HCT116 (cell line): ENCODE measurements around the gene STMP1. TPM values are rescaled to one million over a fixed set of nuclear protein-coding genes. Genes with fewer than 3 reads are reported as not detected.

Experiments used
- ATAC-seq: fragments of 200-7000 bp; cut with Tn5 transposase; 2 replicates; pipeline ENCODE4 v1.9.1; 2020; ENCODE audit warnings: mild to moderate bottlenecking, moderate library complexity
- BruUV-seq: library from RNA; stranded (reverse); fragments of 400-500 nt; replicated peaks from 2 replicates; lab custom pipeline; 2021; lab: Mats Ljungman, UMichigan
- CTCF ChIA-PET: fragments of 300-600 bp; sonication (Branson Sonifier 250); formaldehyde crosslinking; loops from one replicate; lab custom pipeline; 2021; ENCODE audit warnings: antibody characterized with exemption; lab: Charles Lee
- POLR2A ChIA-PET: fragments of 300-600, 350-600 bp; sonication (Branson Sonifier 250); formaldehyde crosslinking; loops from one replicate; lab custom pipeline; 2021; ENCODE audit warnings: antibody characterized with exemption; lab: Charles Lee
- RAD21 ChIA-PET, 2 experiments: fragments of 300-600 bp; sonication (Branson Sonifier 250); formaldehyde crosslinking; loops; one replicate each; lab custom pipeline; 2023; ENCODE audit warnings: low total read pairs in 2 of 2; ENCODE audit not compliant: uncharacterized antibody in 2 of 2, unreplicated experiment in 2 of 2, low non-redundant PET in 1 of 2; lab: Charles Lee
- DNase-seq: peaks from one replicate; pipeline ENCODE4 v3.0.0-alpha.2; 2010; ENCODE audit warnings: low read depth, low spot score
- H2AFZ ChIP-seq: fragments of 200-600 bp; shearing (Covaris generic), sonication (generic); 2 replicates; pipeline ENCODE4 v1.6.1; 2017; ENCODE audit warnings: low read depth, mixed run types, mixed read lengths, antibody characterized with exemption, low read length; ENCODE audit not compliant: poor library complexity, severe bottlenecking
- H3K27ac ChIP-seq: 2 replicates; pipeline ENCODE4 v1.5.1; 2012; ENCODE audit warnings: low read depth, low read length
- H3K27me3 ChIP-seq: fragments of 200-600 bp; sonication (generic); 2 replicates; pipeline ENCODE4 v1.6.1; 2016; ENCODE audit warnings: mixed run types, low read length, mixed read lengths; ENCODE audit not compliant: insufficient read depth
- H3K36me3 ChIP-seq, 2 experiments: fragments of 200-500 bp in 1 of 2; fragments of 200-600 bp in 1 of 2; sonication (Bioruptor generic) in 1 of 2; sonication (generic) in 1 of 2; 2 replicates each; pipeline versions ENCODE4 v1.5.1 to v1.6.1; 2014 to 2016; ENCODE audit warnings: low read length in 2 of 2, inconsistent platforms in 1 of 2, mixed read lengths in 1 of 2, mixed run types in 1 of 2; ENCODE audit not compliant: insufficient read depth in 2 of 2, control insufficient read depth in 1 of 2
- H3K4me1 ChIP-seq, 2 experiments: fragments of 200-600 bp in 1 of 2; sonication (generic) in 1 of 2; 2 replicates each; pipeline versions ENCODE4 v1.5.1 to v1.6.1; 2012 to 2017; ENCODE audit warnings: low read length in 2 of 2, inconsistent platforms in 1 of 2, mild to moderate bottlenecking in 1 of 2, mixed read lengths in 1 of 2, mixed run types in 1 of 2, moderate library complexity in 1 of 2; ENCODE audit not compliant: insufficient read depth in 2 of 2, control insufficient read depth in 1 of 2
- H3K4me2 ChIP-seq: fragments of 200-600 bp; sonication (generic); 2 replicates; pipeline ENCODE4 v1.6.1; 2017; ENCODE audit warnings: mixed run types, low read length, mixed read lengths
- H3K4me3 ChIP-seq, 2 experiments: fragments of 200-600 bp in 1 of 2; sonication (generic) in 1 of 2; replicated peaks in 1 of 2; 2 replicates each; pipeline ENCODE4 v1.5.1; 2011 to 2016; ENCODE audit warnings: low read length in 2 of 2, control low read depth in 1 of 2, low read depth in 1 of 2, mild to moderate bottlenecking in 1 of 2, mixed read lengths in 1 of 2, mixed run types in 1 of 2
- H3K79me2 ChIP-seq: fragments of 200-600 bp; sonication (generic); 2 replicates; pipeline ENCODE4 v1.6.1; 2017; ENCODE audit warnings: mild to moderate bottlenecking, mixed run types, low read length, moderate library complexity, mixed read lengths; ENCODE audit not compliant: insufficient read depth
- H3K9ac ChIP-seq: fragments of 200-600 bp; sonication (generic); 2 replicates; pipeline ENCODE4 v1.6.1; 2016; ENCODE audit warnings: low read length, mixed read lengths
- H3K9me2 ChIP-seq: fragments of 200-600 bp; sonication (generic), shearing (Covaris generic); 2 replicates; pipeline ENCODE4 v1.6.1; 2017; ENCODE audit warnings: mixed run types, mild to moderate bottlenecking, moderate library complexity; ENCODE audit not compliant: insufficient read depth
- H3K9me3 ChIP-seq, 2 experiments: fragments of 200-500 bp in 1 of 2; fragments of 200-600 bp in 1 of 2; sonication (Bioruptor generic) in 1 of 2; sonication (generic) in 1 of 2; 2 replicates each; pipeline ENCODE4 v1.6.1; 2014 to 2017; ENCODE audit warnings: low read length in 2 of 2, mixed read lengths in 2 of 2, inconsistent platforms in 1 of 2, low read depth in 1 of 2, mild to moderate bottlenecking in 1 of 2, mixed run types in 1 of 2, moderate library complexity in 1 of 2; ENCODE audit not compliant: control insufficient read depth in 1 of 2, insufficient read depth in 1 of 2
- H4K20me1 ChIP-seq: fragments of 200-600 bp; sonication (generic), shearing (Covaris generic); 2 replicates; pipeline ENCODE4 v1.6.1; 2017; ENCODE audit warnings: mixed run types, mild to moderate bottlenecking, moderate library complexity; ENCODE audit not compliant: insufficient read depth
- EGR1 ChIP-seq: IDR thresholded peaks from 2 replicates; pipeline ENCODE4 v1.6.1; 2012; ENCODE audit warnings: low read depth
- FOSL1 ChIP-seq: IDR thresholded peaks from 2 replicates; pipeline ENCODE4 v1.6.1; 2012; ENCODE audit warnings: low read depth
- SRF ChIP-seq: IDR thresholded peaks from 2 replicates; pipeline ENCODE4 v1.6.1; 2012; ENCODE audit warnings: low read depth
- ZNF274 ChIP-seq: fragments of 200-500 bp; sonication (Bioruptor generic); IDR thresholded peaks from 2 replicates; pipeline ENCODE4 v1.6.1; 2014; ENCODE audit warnings: mild to moderate bottlenecking, low read depth, low read length, inconsistent platforms
- intact Hi-C: fragments of 100-400 bp; cut with micrococcal nuclease; formaldehyde crosslinking; loops from 2 replicates; pipeline ENCODE4 v1.10.0; 2022
- total RNA-seq: library from RNA; stranded (reverse); gene quantifications from one replicate; pipeline ENCODE4 v1.2.1, GENCODE V29; 2021; ENCODE audit not compliant: unreplicated experiment

The STMP1 gene
- total RNA-seq, 1 experiment from 2014 or later = 32.8 TPM

- POLR2A ChIA-PET = no interaction called here
- peaks cover 16 to 22% of the 10 kb centered on the region in 2 experiments; a peak in 3 of 4 replicates for H3K36me3 ChIP-seq
- CTCF ChIA-PET = no interaction called here
- no peaks in the 10 kb centered on the region for H3K9me3 ChIP-seq
- no peaks in the 10 kb centered on the region for H3K27me3 ChIP-seq
- H3K79me2 ChIP-seq = no peaks in the 10 kb centered on the region
- no peak overlapping the region for H3K4me2 ChIP-seq
- H3K4me1 ChIP-seq = peaks cover 0 to 7% of the 10 kb centered on the region in 2 experiments; a peak in 2 of 4 replicates
- TF ChIP-seq FOSL1 = no peak
- no peak overlapping the region for H2AFZ ChIP-seq
- H3K9me2 ChIP-seq = no peaks in the 10 kb centered on the region
- RAD21 ChIA-PET = no interaction called here
- H3K27ac ChIP-seq = no peak overlapping the region
- no peak overlapping the region for H3K4me3 ChIP-seq
- no peaks in the 10 kb centered on the region for H4K20me1 ChIP-seq
- no TSS peak for BruUV-seq
- intact Hi-C loops = no loop called here
- no peak overlapping the region for H3K9ac ChIP-seq
- DNase-seq (no peak), ATAC-seq (peak; percentile 54)
Measured at GRCh38 chr7:135650831-135651573, 11.3 kb upstream of the STMP1 start.

GRCh38 chr7:135653340-135654080 is 8.8 kb upstream of the STMP1 start:
- Histone ChIP-seq H3K9me3 (no peaks in the 10 kb centered on the region), H3K36me3 (peaks cover 4% of the 10 kb centered on the region in 2 experiments; a peak in 2 of 4 replicates), H3K4me1 (peaks cover 0 to 7% of the 10 kb centered on the region in 2 experiments; a peak in 2 of 4 replicates), H3K27me3 (no peaks in the 10 kb centered on the region), H4K20me1 (no peaks in the 10 kb centered on the region), H2AFZ (no peak overlapping the region), H3K27ac (no peak overlapping the region), H3K79me2 (no peaks in the 10 kb centered on the region), H3K4me2 (peak overlapping the region; percentile 0; the same call in 1 of the 2 replicates), H3K9ac (no peak overlapping the region), H3K4me3 (no peak overlapping the region), H3K9me2 (no peaks in the 10 kb centered on the region)
- ChIA-PET RAD21 (no interaction called here), POLR2A (no interaction called here), CTCF (no interaction called here)
- no peak for DNase-seq
- TF ChIP-seq EGR1 (no peak), ZNF274 (no peak), SRF (no peak), FOSL1 (no peak)
- ATAC-seq = no peak
- no TSS peak for BruUV-seq
- intact Hi-C loops = no loop called here
